ENCODE measurements around the gene AGO4.

The AGO4 gene

GRCh38 chr1:35834218-35834617, 26.4 kb downstream of the AGO4 start:
- CTCF ChIA-PET = no interaction called here
- no peak for DNase-seq (ENCODE audit: extremely low spot score)
- no peak for TF ChIP-seq FOXA1 (IDR thresholded peaks at IDR 0.05)
- TF ChIP-seq CTBP1 (IDR thresholded peaks at IDR 0.05; ENCODE audit: borderline replicate concordance) = no peak
- TF ChIP-seq HDGF (IDR thresholded peaks at IDR 0.05; ENCODE audit: borderline replicate concordance) = no peak
- TF ChIP-seq ELF4 (IDR thresholded peaks at IDR 0.05) = no peak
- TF ChIP-seq LEF1 (IDR thresholded peaks at IDR 0.05; ENCODE audit: borderline replicate concordance) = no peak
- no peak for TF ChIP-seq ARNT (IDR thresholded peaks at IDR 0.05)
- no peak for TF ChIP-seq SP1 (IDR thresholded peaks at IDR 0.05)
- TF ChIP-seq PKNOX1 (IDR thresholded peaks at IDR 0.05) = no peak
- no peak for TF ChIP-seq L3MBTL2 (conservative IDR thresholded peaks at IDR 0.05)
- TF ChIP-seq SUZ12 (IDR thresholded peaks at IDR 0.05) = no peak
- TF ChIP-seq FOXK2 (IDR thresholded peaks at IDR 0.05) = no peak
- no peak for TF ChIP-seq TARDBP (IDR thresholded peaks at IDR 0.05)
- TF ChIP-seq NFRKB (IDR thresholded peaks at IDR 0.05) = no peak
- no peak for TF ChIP-seq BHLHE40 (IDR thresholded peaks at IDR 0.05; ENCODE audit: borderline replicate concordance)
- no peak for TF ChIP-seq FOXM1 (IDR thresholded peaks at IDR 0.05; ENCODE audit: borderline replicate concordance)
- no peak for TF ChIP-seq ZNF384 (IDR thresholded peaks at IDR 0.05)
- POLR2A ChIA-PET = no interaction called here

- TF ChIP-seq CTBP1 (IDR thresholded peaks at IDR 0.05; ENCODE audit: borderline replicate concordance) (no peak), TARDBP (IDR thresholded peaks at IDR 0.05) (no peak), BHLHE40 (IDR thresholded peaks at IDR 0.05; ENCODE audit: borderline replicate concordance) (no peak), HDGF (IDR thresholded peaks at IDR 0.05; ENCODE audit: borderline replicate concordance) (no peak), NFRKB (IDR thresholded peaks at IDR 0.05) (no peak), ELF4 (IDR thresholded peaks at IDR 0.05) (no peak), PKNOX1 (IDR thresholded peaks at IDR 0.05) (no peak), FOXK2 (IDR thresholded peaks at IDR 0.05) (no peak), FOXM1 (IDR thresholded peaks at IDR 0.05; ENCODE audit: borderline replicate concordance) (no peak), ZNF384 (IDR thresholded peaks at IDR 0.05) (no peak), ARNT (IDR thresholded peaks at IDR 0.05) (no peak), LEF1 (IDR thresholded peaks at IDR 0.05; ENCODE audit: borderline replicate concordance) (no peak), L3MBTL2 (conservative IDR thresholded peaks at IDR 0.05) (no peak), FOXA1 (IDR thresholded peaks at IDR 0.05) (no peak), SP1 (IDR thresholded peaks at IDR 0.05) (no peak), SUZ12 (IDR thresholded peaks at IDR 0.05) (no peak)
- DNase-seq (ENCODE audit: extremely low spot score) = no peak
- ChIA-PET POLR2A (no interaction called here), CTCF (no interaction called here)
Observed at GRCh38 chr1:35835398-35835797, 27.6 kb downstream of the AGO4 start.

GRCh38 chr1:35836734-35837133, 28.9 kb downstream of the AGO4 start:
- POLR2A ChIA-PET = no interaction called here
- CTCF ChIA-PET = no interaction called here
- no peak for DNase-seq (ENCODE audit: extremely low spot score)
- no peak for TF ChIP-seq HDGF (IDR thresholded peaks at IDR 0.05; ENCODE audit: borderline replicate concordance)
- no peak for TF ChIP-seq L3MBTL2 (conservative IDR thresholded peaks at IDR 0.05)
- no peak for TF ChIP-seq SP1 (IDR thresholded peaks at IDR 0.05)
- no peak for TF ChIP-seq NFRKB (IDR thresholded peaks at IDR 0.05)
- no peak for TF ChIP-seq FOXM1 (IDR thresholded peaks at IDR 0.05; ENCODE audit: borderline replicate concordance)
- no peak for TF ChIP-seq LEF1 (IDR thresholded peaks at IDR 0.05; ENCODE audit: borderline replicate concordance)
- no peak for TF ChIP-seq SUZ12 (IDR thresholded peaks at IDR 0.05)
- no peak for TF ChIP-seq FOXA1 (IDR thresholded peaks at IDR 0.05)
- no peak for TF ChIP-seq FOXK2 (IDR thresholded peaks at IDR 0.05)

GRCh38 chr1:35838693-35839245, 31.0 kb downstream of the AGO4 start:
- POLR2A ChIA-PET = no interaction called here
- no peak for DNase-seq (ENCODE audit: extremely low spot score)
- TF ChIP-seq FOXA1 (IDR thresholded peaks at IDR 0.05) (no peak), FOXK2 (IDR thresholded peaks at IDR 0.05) (no peak), HDGF (IDR thresholded peaks at IDR 0.05; ENCODE audit: borderline replicate concordance) (no peak), L3MBTL2 (conservative IDR thresholded peaks at IDR 0.05) (no peak), NFRKB (IDR thresholded peaks at IDR 0.05) (no peak), SP1 (IDR thresholded peaks at IDR 0.05) (no peak), PKNOX1 (IDR thresholded peaks at IDR 0.05) (no peak), LEF1 (IDR thresholded peaks at IDR 0.05; ENCODE audit: borderline replicate concordance) (no peak), FOXM1 (IDR thresholded peaks at IDR 0.05; ENCODE audit: borderline replicate concordance) (no peak), ARNT (IDR thresholded peaks at IDR 0.05) (no peak), ELF4 (IDR thresholded peaks at IDR 0.05) (no peak), CTBP1 (IDR thresholded peaks at IDR 0.05; ENCODE audit: borderline replicate concordance) (no peak)
- CTCF ChIA-PET = no interaction called here

- TF ChIP-seq BHLHE40 (IDR thresholded peaks at IDR 0.05; ENCODE audit: borderline replicate concordance) (no peak), ARNT (IDR thresholded peaks at IDR 0.05) (no peak), LEF1 (IDR thresholded peaks at IDR 0.05; ENCODE audit: borderline replicate concordance) (no peak), PKNOX1 (IDR thresholded peaks at IDR 0.05) (no peak), SUZ12 (IDR thresholded peaks at IDR 0.05) (no peak), L3MBTL2 (conservative IDR thresholded peaks at IDR 0.05) (no peak), TARDBP (IDR thresholded peaks at IDR 0.05) (no peak), FOXM1 (IDR thresholded peaks at IDR 0.05; ENCODE audit: borderline replicate concordance) (no peak), FOXK2 (IDR thresholded peaks at IDR 0.05) (no peak), NFRKB (IDR thresholded peaks at IDR 0.05) (no peak), SP1 (IDR thresholded peaks at IDR 0.05) (no peak), ELF4 (IDR thresholded peaks at IDR 0.05) (no peak), FOXA1 (IDR thresholded peaks at IDR 0.05) (no peak), ZNF384 (IDR thresholded peaks at IDR 0.05) (no peak), CTBP1 (IDR thresholded peaks at IDR 0.05; ENCODE audit: borderline replicate concordance) (no peak), HDGF (IDR thresholded peaks at IDR 0.05; ENCODE audit: borderline replicate concordance) (no peak)
- ChIA-PET POLR2A (no interaction called here), CTCF (no interaction called here)
- no peak for DNase-seq (ENCODE audit: extremely low spot score)
Observed at GRCh38 chr1:35844826-35845225, 37.0 kb downstream of the AGO4 start.
